C1 segment of cervical spinal cord (tissue), 14 donors: ENCODE data around the gene CCR3.

Experiments used
- DNase-seq, 14 donors: peaks; one replicate each; lab custom pipeline; 2025; lab: John Stamatoyannopoulos, UW

The CCR3 gene

GRCh38 chr3:46272028-46272451 lies 29.8 kb downstream of the CCR3 start:
- no peak for DNase-seq

- DNase-seq = peak in 3 of 14 donors; percentile 13 to 24 (median 19)
These were observed 34.3 kb downstream of the CCR3 start for GRCh38 chr3:46276497-46277099.

GRCh38 chr3:46277476-46277875 lies 35.2 kb downstream of the CCR3 start:
- DNase-seq = no peak

GRCh38 chr3:46278816-46279672 lies 36.8 kb downstream of the CCR3 start:
- DNase-seq = no peak

GRCh38 chr3:46280105-46280797 lies 38.0 kb downstream of the CCR3 start:
- DNase-seq = no peak

GRCh38 chr3:46281551-46281950 lies 39.3 kb downstream of the CCR3 start:
- no peak for DNase-seq

GRCh38 chr3:46282041-46282440 lies 39.8 kb downstream of the CCR3 start:
- no peak for DNase-seq

GRCh38 chr3:46282696-46283095 lies 40.4 kb downstream of the CCR3 start:
- DNase-seq = no peak

- DNase-seq = no peak
These were observed 41.7 kb downstream of the CCR3 start for GRCh38 chr3:46283881-46284450.

GRCh38 chr3:46284981-46285683 lies 42.9 kb downstream of the CCR3 start:
- no peak for DNase-seq

- no peak for DNase-seq
These were observed 43.8 kb downstream of the CCR3 start for GRCh38 chr3:46285931-46286619.

- no peak for DNase-seq
These were observed 44.8 kb downstream of the CCR3 start for GRCh38 chr3:46286947-46287565.

GRCh38 chr3:46289551-46289950 lies 47.3 kb downstream of the CCR3 start:
- no peak for DNase-seq

- no peak for DNase-seq
These were observed 47.7 kb downstream of the CCR3 start for GRCh38 chr3:46289966-46290365.

- no peak for DNase-seq
These were observed 48.8 kb downstream of the CCR3 start for GRCh38 chr3:46291046-46291445.

- no peak for DNase-seq
These were observed 50.9 kb downstream of the CCR3 start for GRCh38 chr3:46293035-46293724.

- DNase-seq = no peak
These were observed 52.0 kb downstream of the CCR3 start for GRCh38 chr3:46293991-46294833.

GRCh38 chr3:46296826-46297225 lies 54.6 kb downstream of the CCR3 start:
- DNase-seq = no peak
